Astrocyte (in vitro differentiated cells and primary cell): ENCODE data around the gene TTC9B. TPM values are rescaled to one million over a fixed set of nuclear protein-coding genes. Genes with fewer than 3 reads are reported as not detected.

Experiments
- DNase-seq: peaks from one replicate; pipeline ENCODE4 v3.0.0-alpha.2; 2010; ENCODE audit warnings: low read depth
- FAIRE-seq: peaks from 2 replicates; lab custom pipeline; 2011; peaks lifted over from hg19 to GRCh38; lab: Jason Lieb, UNC
- H2AFZ ChIP-seq: 2 replicates; pipeline ENCODE4 v1.6.0; 2012; ENCODE audit warnings: low read depth, low read length, inconsistent platforms
- H3K27ac ChIP-seq: 2 replicates; pipeline ENCODE4 v1.5.1; 2011; ENCODE audit warnings: low read depth, low read length, inconsistent platforms
- H3K27me3 ChIP-seq: 2 replicates; pipeline ENCODE4 v1.6.0; 2011; ENCODE audit warnings: low read length, inconsistent platforms; ENCODE audit not compliant: insufficient read depth
- H3K36me3 ChIP-seq: 2 replicates; pipeline ENCODE4 v1.5.1; 2011; ENCODE audit warnings: low read length, inconsistent platforms; ENCODE audit not compliant: insufficient read depth
- H3K4me1 ChIP-seq: 2 replicates; pipeline ENCODE4 v1.5.1; 2011; ENCODE audit warnings: low read length, inconsistent platforms; ENCODE audit not compliant: insufficient read depth
- H3K4me2 ChIP-seq: 2 replicates; pipeline ENCODE4 v1.6.0; 2012; ENCODE audit warnings: low read length, inconsistent platforms
- H3K4me3 ChIP-seq: 2 replicates; pipeline ENCODE4 v1.5.1; 2011; ENCODE audit warnings: low read depth, mild to moderate bottlenecking, low read length, inconsistent platforms; ENCODE audit not compliant: insufficient read depth
- H3K79me2 ChIP-seq: 2 replicates; pipeline ENCODE4 v1.6.0; 2012; ENCODE audit warnings: mild to moderate bottlenecking, low read length, inconsistent platforms; ENCODE audit not compliant: insufficient read depth
- H3K9ac ChIP-seq: 2 replicates; pipeline ENCODE4 v1.6.0; 2012; ENCODE audit warnings: mild to moderate bottlenecking, low read length, inconsistent platforms
- H3K9me3 ChIP-seq: 2 replicates; pipeline ENCODE4 v1.5.1; 2012; ENCODE audit warnings: low read depth, mild to moderate bottlenecking, low read length, inconsistent platforms; ENCODE audit not compliant: insufficient read depth
- H4K20me1 ChIP-seq: 2 replicates; pipeline ENCODE4 v1.6.0; 2012; ENCODE audit warnings: low read length, inconsistent platforms; ENCODE audit not compliant: insufficient read depth
- H3K27ac Mint-ChIP-seq: one replicate; pipeline ENCODE4 v1.8.0; 2021; ENCODE audit warnings: mild to moderate bottlenecking, mixed read lengths; ENCODE audit not compliant: unreplicated experiment
- H3K27me3 Mint-ChIP-seq: one replicate; pipeline ENCODE4 v1.8.0; 2021; ENCODE audit warnings: low read depth, mixed read lengths; ENCODE audit not compliant: unreplicated experiment
- H3K36me3 Mint-ChIP-seq: one replicate; pipeline ENCODE4 v1.8.0; 2021; ENCODE audit warnings: low read depth, mixed read lengths; ENCODE audit not compliant: unreplicated experiment
- H3K4me1 Mint-ChIP-seq: one replicate; pipeline ENCODE4 v1.8.0; 2021; ENCODE audit warnings: low read depth, mixed read lengths; ENCODE audit not compliant: unreplicated experiment
- H3K4me3 Mint-ChIP-seq: one replicate; pipeline ENCODE4 v1.8.0; 2021; ENCODE audit warnings: mild to moderate bottlenecking, moderate library complexity, mixed read lengths; ENCODE audit not compliant: unreplicated experiment
- H3K9me3 Mint-ChIP-seq: one replicate; pipeline ENCODE4 v1.8.0; 2021; ENCODE audit warnings: mild to moderate bottlenecking, mixed read lengths; ENCODE audit not compliant: unreplicated experiment
- EZH2 ChIP-seq: IDR thresholded peaks from 2 replicates; pipeline ENCODE4 v1.6.1; 2012; ENCODE audit warnings: mild to moderate bottlenecking, low read length, inconsistent platforms; ENCODE audit not compliant: insufficient read depth
- total RNA-seq: library from RNA; stranded (reverse); gene quantifications from 2 replicates; pipeline ENCODE4 v1.2.1, GENCODE V29; 2021
- TF ChIP-seq, protein P1 (sequence below): IDR thresholded peaks from 2 replicates; pipeline ENCODE4 v1.5.1; 2011; ENCODE audit warnings: low read depth, mild to moderate bottlenecking, inconsistent platforms, low read length, moderate library complexity; ENCODE audit not compliant: insufficient read depth

Gene TTC9B
- total RNA-seq, 1 donor from 2014 or later, result not detected

DNA sequence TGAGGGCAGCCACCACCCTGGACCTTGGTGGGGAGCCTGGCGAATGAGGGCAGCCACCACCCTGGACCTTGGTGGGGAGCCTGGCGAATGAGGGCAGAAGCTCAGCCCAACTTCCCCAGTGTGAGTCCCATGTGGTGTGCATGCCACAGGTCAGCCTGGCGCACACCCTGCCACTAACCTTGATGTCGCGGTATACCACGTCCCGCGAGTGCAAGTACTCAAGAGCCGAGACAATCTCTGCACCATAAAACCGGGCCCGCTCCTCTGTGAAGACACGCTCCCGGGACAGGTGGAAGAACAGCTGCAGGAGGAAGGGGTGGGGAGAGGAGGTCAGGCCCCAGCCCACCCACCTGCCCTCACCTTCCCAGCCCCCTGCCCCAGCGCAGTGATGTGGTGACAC is 19.6 kb upstream of the TTC9B start:
- Mint-ChIP-seq H3K27me3 (no peaks in the 10 kb centered on the region), H3K4me1 (no peaks in the 10 kb centered on the region), H3K36me3 (peaks cover 7% of the 10 kb centered on the region), H3K4me3 (no peak overlapping the region), H3K9me3 (no peaks in the 10 kb centered on the region), H3K27ac (no peak overlapping the region)
- TF ChIP-seq EZH2, result no peak
- TF ChIP-seq, protein P1, sequence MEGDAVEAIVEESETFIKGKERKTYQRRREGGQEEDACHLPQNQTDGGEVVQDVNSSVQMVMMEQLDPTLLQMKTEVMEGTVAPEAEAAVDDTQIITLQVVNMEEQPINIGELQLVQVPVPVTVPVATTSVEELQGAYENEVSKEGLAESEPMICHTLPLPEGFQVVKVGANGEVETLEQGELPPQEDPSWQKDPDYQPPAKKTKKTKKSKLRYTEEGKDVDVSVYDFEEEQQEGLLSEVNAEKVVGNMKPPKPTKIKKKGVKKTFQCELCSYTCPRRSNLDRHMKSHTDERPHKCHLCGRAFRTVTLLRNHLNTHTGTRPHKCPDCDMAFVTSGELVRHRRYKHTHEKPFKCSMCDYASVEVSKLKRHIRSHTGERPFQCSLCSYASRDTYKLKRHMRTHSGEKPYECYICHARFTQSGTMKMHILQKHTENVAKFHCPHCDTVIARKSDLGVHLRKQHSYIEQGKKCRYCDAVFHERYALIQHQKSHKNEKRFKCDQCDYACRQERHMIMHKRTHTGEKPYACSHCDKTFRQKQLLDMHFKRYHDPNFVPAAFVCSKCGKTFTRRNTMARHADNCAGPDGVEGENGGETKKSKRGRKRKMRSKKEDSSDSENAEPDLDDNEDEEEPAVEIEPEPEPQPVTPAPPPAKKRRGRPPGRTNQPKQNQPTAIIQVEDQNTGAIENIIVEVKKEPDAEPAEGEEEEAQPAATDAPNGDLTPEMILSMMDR, result no peak
- H3K36me3 ChIP-seq, result peaks cover 13% of the 10 kb centered on the region
- no peak overlapping the region for H2AFZ ChIP-seq
- no peaks in the 10 kb centered on the region for H3K9me3 ChIP-seq
- H3K79me2 ChIP-seq, result no peaks in the 10 kb centered on the region
- no peak overlapping the region for H3K9ac ChIP-seq
- H3K4me3 ChIP-seq, result no peak overlapping the region
- H3K27ac ChIP-seq, result no peak overlapping the region
- H3K4me1 ChIP-seq, result peaks cover 9% of the 10 kb centered on the region
- H4K20me1 ChIP-seq, result peaks cover 33% of the 10 kb centered on the region
- DNase-seq (no peak), FAIRE-seq (no peak)
- no peaks in the 10 kb centered on the region for H3K27me3 ChIP-seq
- H3K4me2 ChIP-seq, result no peak overlapping the region

DNA sequence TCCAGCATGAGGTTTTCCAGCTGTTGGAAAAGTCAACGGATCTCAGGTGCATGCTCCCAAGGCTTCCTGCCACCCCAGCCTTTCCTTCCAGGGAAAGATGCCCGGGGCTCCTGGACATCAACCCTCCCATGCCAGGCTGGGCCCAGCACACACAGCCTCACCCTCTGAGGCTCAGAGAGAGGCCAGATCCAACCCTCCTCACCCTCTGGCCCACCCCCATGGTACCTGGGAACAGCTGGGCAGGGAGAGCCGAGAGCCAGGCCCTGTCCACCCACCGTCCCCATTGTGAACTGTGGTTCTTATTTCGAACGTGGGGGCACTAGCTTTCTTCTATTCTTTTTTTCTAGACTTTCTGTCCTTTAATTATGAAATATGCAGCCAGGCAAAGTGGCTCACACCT is 18.2 kb upstream of the TTC9B start:
- no peak for DNase-seq
- no peak for TF ChIP-seq EZH2
- TF ChIP-seq, protein P1, result no peak
- H3K27me3 ChIP-seq, result no peaks in the 10 kb centered on the region
- H3K9me3 Mint-ChIP-seq, result no peaks in the 10 kb centered on the region
- no peak for FAIRE-seq
- H3K4me3 Mint-ChIP-seq, result no peak overlapping the region
- peaks cover 22% of the 10 kb centered on the region for H4K20me1 ChIP-seq
- H3K4me1 Mint-ChIP-seq, result peaks cover 8% of the 10 kb centered on the region
- no peak overlapping the region for H3K4me2 ChIP-seq
- H3K79me2 ChIP-seq, result no peaks in the 10 kb centered on the region
- no peaks in the 10 kb centered on the region for H3K27me3 Mint-ChIP-seq
- H3K9ac ChIP-seq, result no peak overlapping the region
- no peak overlapping the region for H3K27ac Mint-ChIP-seq
- H3K27ac ChIP-seq, result no peak overlapping the region
- H3K9me3 ChIP-seq, result no peaks in the 10 kb centered on the region
- no peak overlapping the region for H2AFZ ChIP-seq
- H3K4me1 ChIP-seq, result peaks cover 8% of the 10 kb centered on the region
- H3K36me3 Mint-ChIP-seq, result peaks cover 7% of the 10 kb centered on the region
- H3K4me3 ChIP-seq, result no peak overlapping the region
- peaks cover 13% of the 10 kb centered on the region for H3K36me3 ChIP-seq

DNA sequence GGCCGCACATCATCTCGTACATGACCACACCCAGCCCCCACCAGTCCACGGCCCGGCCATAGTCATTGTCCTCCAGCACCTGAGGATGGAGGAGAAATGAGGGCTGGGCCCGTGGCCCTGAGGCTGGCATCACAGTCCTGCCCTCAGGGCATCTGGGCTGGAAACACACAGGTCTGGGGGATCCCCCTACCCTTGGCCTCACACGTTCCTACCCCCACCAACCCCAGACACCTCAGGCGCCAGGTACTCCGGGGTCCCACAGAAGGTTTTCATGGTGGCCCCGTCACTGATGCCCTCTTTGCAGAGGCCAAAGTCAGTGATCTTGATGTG is 17.8 kb upstream of the TTC9B start:
- H3K4me1 Mint-ChIP-seq, result peaks cover 12% of the 10 kb centered on the region
- no peaks in the 10 kb centered on the region for H3K9me3 ChIP-seq
- no peaks in the 10 kb centered on the region for H3K27me3 ChIP-seq
- H3K4me3 ChIP-seq, result no peak overlapping the region
- H3K4me1 ChIP-seq, result peaks cover 10% of the 10 kb centered on the region
- no peak overlapping the region for H2AFZ ChIP-seq
- no peaks in the 10 kb centered on the region for H3K79me2 ChIP-seq
- H3K36me3 Mint-ChIP-seq, result peaks cover 7% of the 10 kb centered on the region
- no peak overlapping the region for H3K4me2 ChIP-seq
- H3K27ac ChIP-seq, result no peak overlapping the region
- H3K27ac Mint-ChIP-seq, result no peak overlapping the region
- TF ChIP-seq, protein P1, result no peak
- TF ChIP-seq EZH2, result no peak
- DNase-seq, result no peak
- H3K9ac ChIP-seq, result no peak overlapping the region
- H3K27me3 Mint-ChIP-seq, result no peaks in the 10 kb centered on the region
- no peaks in the 10 kb centered on the region for H3K9me3 Mint-ChIP-seq
- H3K36me3 ChIP-seq, result peaks cover 13% of the 10 kb centered on the region
- no peak overlapping the region for H3K4me3 Mint-ChIP-seq
- FAIRE-seq, result no peak
- peaks cover 22% of the 10 kb centered on the region for H4K20me1 ChIP-seq
